Lower leg skin (tissue), 3 donors: Measurements from ENCODE around the gene LAYN.

Experiments
- POLR2A ChIP-seq, 2 donors: fragments of 450-650 bp; IDR thresholded peaks; one replicate each; pipeline ENCODE4 v1.6.1; 2016 to 2017; ENCODE audit warnings: antibody characterized with exemption in 2 of 2, mild to moderate bottlenecking in 1 of 2, moderate library complexity in 1 of 2
- TF ChIP-seq, protein P1 (sequence below), 3 donors: fragments of 450-650 bp; IDR thresholded peaks; one replicate each; pipeline ENCODE4 v1.5.1; 2016; ENCODE audit warnings: antibody characterized with exemption in 3 of 3, mild to moderate bottlenecking in 3 of 3, moderate library complexity in 2 of 3

DNA sequence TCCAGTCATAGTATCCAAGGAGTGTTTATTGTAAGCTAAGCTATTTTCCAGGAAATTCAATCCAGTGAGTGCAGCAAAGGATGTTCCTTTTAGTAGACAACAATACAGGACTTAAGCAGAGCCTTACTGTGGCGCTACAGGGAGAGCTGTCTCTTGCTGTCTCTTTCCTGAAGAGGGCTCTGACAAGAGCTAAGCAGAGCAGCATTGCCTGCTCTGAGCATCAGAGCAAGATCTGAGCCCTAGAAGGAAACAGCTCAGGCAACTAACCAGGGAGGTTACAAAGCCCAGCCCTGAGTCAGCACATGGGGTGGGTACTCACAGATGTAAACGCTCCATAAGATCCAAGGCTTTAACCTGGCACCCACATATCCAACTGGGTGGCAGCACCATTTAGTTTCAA lies 8.0 kb downstream of the LAYN start:
- TF ChIP-seq, protein P1, sequence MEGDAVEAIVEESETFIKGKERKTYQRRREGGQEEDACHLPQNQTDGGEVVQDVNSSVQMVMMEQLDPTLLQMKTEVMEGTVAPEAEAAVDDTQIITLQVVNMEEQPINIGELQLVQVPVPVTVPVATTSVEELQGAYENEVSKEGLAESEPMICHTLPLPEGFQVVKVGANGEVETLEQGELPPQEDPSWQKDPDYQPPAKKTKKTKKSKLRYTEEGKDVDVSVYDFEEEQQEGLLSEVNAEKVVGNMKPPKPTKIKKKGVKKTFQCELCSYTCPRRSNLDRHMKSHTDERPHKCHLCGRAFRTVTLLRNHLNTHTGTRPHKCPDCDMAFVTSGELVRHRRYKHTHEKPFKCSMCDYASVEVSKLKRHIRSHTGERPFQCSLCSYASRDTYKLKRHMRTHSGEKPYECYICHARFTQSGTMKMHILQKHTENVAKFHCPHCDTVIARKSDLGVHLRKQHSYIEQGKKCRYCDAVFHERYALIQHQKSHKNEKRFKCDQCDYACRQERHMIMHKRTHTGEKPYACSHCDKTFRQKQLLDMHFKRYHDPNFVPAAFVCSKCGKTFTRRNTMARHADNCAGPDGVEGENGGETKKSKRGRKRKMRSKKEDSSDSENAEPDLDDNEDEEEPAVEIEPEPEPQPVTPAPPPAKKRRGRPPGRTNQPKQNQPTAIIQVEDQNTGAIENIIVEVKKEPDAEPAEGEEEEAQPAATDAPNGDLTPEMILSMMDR (IDR thresholded peaks at IDR 0.05): no peak
- no peak for TF ChIP-seq POLR2A (IDR thresholded peaks at IDR 0.05)
